Measurements from ENCODE around the gene BMAL1.

BMAL1 gene

GRCh38 chr11:13277768-13278608 is at the start of gene BMAL1:
Gene BMAL1 (plus strand): TSS chr11:13277790. CDS start chr11:13354309, 76,519 bp downstream.
- DNase-seq = peak; percentile 76
- peaks cover 9% of the 10 kb centered on the region for H3K36me3 Mint-ChIP-seq
- CTCF ChIA-PET = interaction anchor here (0.9 to 4.5 kb wide), 4 partner anchors 29 to 105 kb away, joined by 3 to 32 read pairs (median 3); no protein-coding TSS in a partner anchor

GRCh38 chr11:13228572-13228971 is 49.0 kb upstream of the BMAL1 start:
- no peak for DNase-seq
- Mint-ChIP-seq H3K36me3 (no peaks in the 10 kb centered on the region), H3K4me3 (no peak overlapping the region), H3K27ac (no peak overlapping the region), H3K4me1 (no peaks in the 10 kb centered on the region), H3K27me3 (peaks cover 8% of the 10 kb centered on the region), H3K9me3 (no peaks in the 10 kb centered on the region)
- CTCF ChIA-PET = interaction anchor here (0.6 to 1.0 kb wide), 2 partner anchors 10 to 116 kb away, joined by 3 to 5 read pairs; no protein-coding TSS in a partner anchor

More at GRCh38 chr11:13277768-13278608, at the start of gene BMAL1:
- peaks cover 45% of the 10 kb centered on the region for H3K4me1 Mint-ChIP-seq
- peak within 1 kb of the TSS; percentile 94 for H3K4me3 Mint-ChIP-seq
- H3K27me3 Mint-ChIP-seq = peaks cover 40% of the 10 kb centered on the region
- peak within 1 kb of the TSS; percentile 78 for H3K27ac Mint-ChIP-seq
- no peaks in the 10 kb centered on the region for H3K9me3 Mint-ChIP-seq

- Mint-ChIP-seq H3K4me3 (no peak overlapping the region), H3K27ac (no peak overlapping the region), H3K36me3 (no peaks in the 10 kb centered on the region), H3K27me3 (peaks cover 10% of the 10 kb centered on the region), H3K4me1 (no peaks in the 10 kb centered on the region), H3K9me3 (no peaks in the 10 kb centered on the region)
- DNase-seq = no peak
- CTCF ChIA-PET = interaction anchor here (0.6 to 1.3 kb wide), 3 partner anchors 10 to 116 kb away, joined by 3 to 5 read pairs (median 4); no protein-coding TSS in a partner anchor
These were observed 48.5 kb upstream of the BMAL1 start for GRCh38 chr11:13229136-13229535.

DNA sequence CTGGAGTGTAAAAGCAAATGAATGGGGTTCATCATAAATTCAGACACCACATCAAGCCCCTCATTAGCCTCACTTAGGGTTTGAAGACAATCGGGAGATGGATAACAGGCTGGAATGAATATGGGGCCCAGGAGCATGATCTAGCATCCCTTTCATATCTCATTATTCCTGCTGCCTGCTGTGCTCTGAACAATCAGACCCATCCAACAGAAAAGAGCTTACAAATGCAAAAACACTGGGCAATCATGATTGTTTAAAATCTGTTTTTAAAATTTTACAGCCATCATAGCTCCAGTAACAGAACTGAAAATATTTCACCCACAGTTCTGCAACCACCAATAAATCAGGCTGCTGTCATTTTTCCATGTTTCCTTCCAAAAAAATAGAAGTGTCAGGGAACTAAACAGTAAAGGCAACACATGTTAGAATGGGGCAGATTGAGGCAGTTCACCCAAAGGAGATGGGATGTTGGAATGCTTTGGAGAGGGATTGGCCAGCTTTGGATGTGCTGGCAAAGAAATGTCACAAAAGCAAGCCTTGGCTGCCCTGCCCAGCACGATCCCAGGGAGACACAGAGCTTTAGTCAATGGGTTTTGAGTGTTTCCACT is 47.8 kb upstream of the BMAL1 start:
- Mint-ChIP-seq H3K4me3 (no peak overlapping the region), H3K9me3 (no peaks in the 10 kb centered on the region), H3K36me3 (no peaks in the 10 kb centered on the region), H3K4me1 (no peaks in the 10 kb centered on the region), H3K27me3 (peaks cover 16% of the 10 kb centered on the region), H3K27ac (no peak overlapping the region)
- no peak for DNase-seq
- CTCF ChIA-PET = interaction anchor here (1.0 to 1.3 kb wide), 2 partner anchors 9 to 20 kb away, joined by 4 to 5 read pairs; no protein-coding TSS in a partner anchor

- Mint-ChIP-seq H3K27ac (no peak overlapping the region), H3K4me1 (no peaks in the 10 kb centered on the region), H3K27me3 (peaks cover 23% of the 10 kb centered on the region), H3K9me3 (no peaks in the 10 kb centered on the region), H3K4me3 (no peak overlapping the region), H3K36me3 (no peaks in the 10 kb centered on the region)
- CTCF ChIA-PET = no interaction called here
- no peak for DNase-seq
These were observed 44.3 kb upstream of the BMAL1 start for GRCh38 chr11:13233173-13233745.

DNA sequence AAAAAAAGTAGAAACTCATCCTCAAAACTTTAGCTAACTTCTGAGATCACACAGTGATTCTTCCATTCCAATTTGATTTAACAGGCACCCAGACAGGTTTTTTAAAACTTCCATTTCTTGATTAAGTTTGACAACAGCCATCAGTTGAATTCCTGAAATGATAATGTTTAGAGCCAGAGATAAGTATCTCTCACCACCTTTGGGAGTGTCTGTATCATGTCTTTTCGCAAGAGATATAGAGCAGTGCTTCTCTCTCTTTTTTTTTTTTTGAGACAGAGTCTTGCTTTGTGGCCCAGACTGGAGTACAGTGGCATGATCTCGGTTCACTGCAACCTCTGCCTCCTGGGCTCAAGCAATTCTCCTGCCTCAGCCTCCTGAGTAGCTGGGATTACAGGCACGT is 41.7 kb upstream of the BMAL1 start:
- H3K36me3 Mint-ChIP-seq = no peaks in the 10 kb centered on the region
- no peak overlapping the region for H3K27ac Mint-ChIP-seq
- H3K4me1 Mint-ChIP-seq = no peaks in the 10 kb centered on the region
- DNase-seq = no peak
- peaks cover 22% of the 10 kb centered on the region for H3K27me3 Mint-ChIP-seq
- no peaks in the 10 kb centered on the region for H3K9me3 Mint-ChIP-seq
- H3K4me3 Mint-ChIP-seq = no peak overlapping the region
- CTCF ChIA-PET = no interaction called here

DNA sequence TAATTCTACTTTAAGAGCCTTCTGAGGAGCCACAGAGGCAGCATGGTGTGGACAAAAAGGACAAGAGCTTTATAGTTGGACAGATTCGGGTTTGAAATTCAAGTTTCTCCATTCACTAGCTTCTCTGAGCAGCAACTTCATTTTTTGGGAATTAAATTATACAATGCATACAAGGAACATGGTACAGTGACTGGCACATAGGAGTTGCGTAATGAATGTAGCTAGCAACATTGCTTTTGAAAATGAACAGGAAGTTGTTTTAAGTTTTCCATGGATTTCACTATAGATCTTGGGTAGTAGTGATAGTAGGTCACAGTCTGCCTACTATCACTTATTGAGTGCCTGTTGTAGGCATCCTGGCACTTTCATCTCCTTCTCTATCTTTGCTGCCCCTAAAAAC is 41.0 kb upstream of the BMAL1 start:
- Mint-ChIP-seq H3K4me1 (no peaks in the 10 kb centered on the region), H3K4me3 (no peak overlapping the region), H3K27ac (no peak overlapping the region), H3K36me3 (no peaks in the 10 kb centered on the region), H3K27me3 (peaks cover 19% of the 10 kb centered on the region), H3K9me3 (no peaks in the 10 kb centered on the region)
- no peak for DNase-seq
- CTCF ChIA-PET = interaction anchor here (0.7 to 4.0 kb wide), 2 partner anchors 27 to 28 kb away, joined by 3 to 16 read pairs; no protein-coding TSS in a partner anchor

DNA sequence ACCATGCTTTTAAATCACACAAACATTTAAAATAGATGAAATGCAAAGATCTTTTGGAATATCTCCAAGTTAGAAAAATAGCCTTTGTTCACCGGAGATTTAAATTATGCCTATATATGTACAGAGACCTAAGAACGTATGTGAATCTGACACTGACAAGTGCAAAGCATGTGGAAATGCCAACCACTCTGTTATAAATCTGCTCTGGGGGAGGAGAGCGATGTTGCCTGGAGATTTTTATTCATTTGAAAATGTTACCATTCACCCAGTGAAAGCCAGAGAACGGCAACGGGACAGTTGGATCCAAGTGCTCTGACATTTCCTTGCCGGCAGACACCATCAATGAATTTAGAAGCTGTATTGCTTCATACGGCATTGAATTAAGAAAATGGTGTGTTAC is 39.8 kb upstream of the BMAL1 start:
- Mint-ChIP-seq H3K27me3 (peaks cover 19% of the 10 kb centered on the region), H3K9me3 (no peaks in the 10 kb centered on the region), H3K4me3 (no peak overlapping the region), H3K4me1 (no peaks in the 10 kb centered on the region), H3K27ac (no peak overlapping the region), H3K36me3 (no peaks in the 10 kb centered on the region)
- DNase-seq = no peak
- CTCF ChIA-PET = interaction anchor here (1.0 to 4.0 kb wide), 8 partner anchors 17 to 147 kb away, joined by 3 to 16 read pairs (median 4); no protein-coding TSS in a partner anchor

DNA sequence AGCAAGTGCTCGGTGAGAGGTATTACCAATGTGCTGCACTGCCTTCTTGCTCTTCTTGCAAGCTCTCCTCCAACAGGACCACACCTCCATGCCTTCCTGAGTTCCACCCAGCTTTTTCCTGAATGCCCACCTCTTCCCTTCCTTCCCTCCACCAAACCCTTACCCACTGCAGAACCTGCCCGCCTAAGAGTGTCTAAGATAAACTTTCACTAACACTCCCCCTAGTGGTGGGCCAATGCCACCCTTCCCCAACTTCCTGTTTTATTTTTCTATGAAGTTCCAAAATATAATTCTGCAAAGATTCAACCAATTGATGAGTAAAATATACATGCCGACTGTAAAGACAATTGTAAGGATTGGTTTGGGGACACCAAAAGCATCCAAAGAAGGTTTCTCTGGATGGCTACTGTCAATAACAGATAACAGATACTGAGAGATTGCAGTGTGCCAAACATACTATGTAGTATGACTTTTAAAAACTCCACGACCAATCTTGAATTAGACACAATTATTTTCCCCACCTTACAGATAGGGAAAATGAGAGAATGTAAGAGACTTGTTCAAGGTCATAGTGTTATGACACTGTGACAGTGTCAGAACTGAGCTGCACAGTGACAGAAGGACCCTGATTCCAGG is 38.6 kb upstream of the BMAL1 start:
- Mint-ChIP-seq H3K4me3 (no peak overlapping the region), H3K36me3 (no peaks in the 10 kb centered on the region), H3K27ac (no peak overlapping the region), H3K4me1 (no peaks in the 10 kb centered on the region), H3K27me3 (peaks cover 23% of the 10 kb centered on the region), H3K9me3 (no peaks in the 10 kb centered on the region)
- CTCF ChIA-PET = interaction anchor here (0.6 to 4.0 kb wide), 20 partner anchors 10 to 525 kb away, joined by 3 to 16 read pairs (median 3); no protein-coding TSS in a partner anchor
- DNase-seq = peak; percentile 62

DNA sequence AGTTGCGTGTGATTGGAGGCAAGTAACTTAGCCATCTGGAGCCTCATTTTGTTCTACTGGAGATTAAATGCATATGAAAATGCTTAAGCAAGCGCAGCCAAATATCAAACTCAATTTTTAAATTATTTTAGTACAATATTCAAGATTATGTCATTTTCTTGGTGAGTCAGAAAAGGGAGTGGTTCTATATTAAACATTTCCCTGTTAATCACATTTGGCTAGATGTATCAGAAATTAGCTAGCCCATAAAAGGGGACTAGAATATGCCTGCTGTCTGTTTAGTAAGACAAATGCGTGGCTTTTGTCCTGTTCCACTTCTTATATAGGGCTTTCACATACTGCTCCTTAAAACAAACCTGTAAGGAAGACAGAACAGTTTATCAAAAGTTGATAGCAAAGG is 35.0 kb upstream of the BMAL1 start:
- CTCF ChIA-PET = no interaction called here
- Mint-ChIP-seq H3K36me3 (no peaks in the 10 kb centered on the region), H3K9me3 (no peaks in the 10 kb centered on the region), H3K4me3 (no peak overlapping the region), H3K27ac (no peak overlapping the region), H3K4me1 (no peaks in the 10 kb centered on the region), H3K27me3 (peaks cover 35% of the 10 kb centered on the region)
- no peak for DNase-seq

- H3K4me3 Mint-ChIP-seq = no peak overlapping the region
- H3K27ac Mint-ChIP-seq = no peak overlapping the region
- CTCF ChIA-PET = interaction anchor here (0.7 to 1.5 kb wide), 3 partner anchors 15 to 97 kb away, joined by 4 to 11 read pairs (median 8); no protein-coding TSS in a partner anchor
- no peaks in the 10 kb centered on the region for H3K9me3 Mint-ChIP-seq
- no peaks in the 10 kb centered on the region for H3K4me1 Mint-ChIP-seq
- H3K27me3 Mint-ChIP-seq = peaks cover 32% of the 10 kb centered on the region
- no peaks in the 10 kb centered on the region for H3K36me3 Mint-ChIP-seq
- DNase-seq = no peak
These were observed 29.8 kb upstream of the BMAL1 start for GRCh38 chr11:13247606-13248296.

DNA sequence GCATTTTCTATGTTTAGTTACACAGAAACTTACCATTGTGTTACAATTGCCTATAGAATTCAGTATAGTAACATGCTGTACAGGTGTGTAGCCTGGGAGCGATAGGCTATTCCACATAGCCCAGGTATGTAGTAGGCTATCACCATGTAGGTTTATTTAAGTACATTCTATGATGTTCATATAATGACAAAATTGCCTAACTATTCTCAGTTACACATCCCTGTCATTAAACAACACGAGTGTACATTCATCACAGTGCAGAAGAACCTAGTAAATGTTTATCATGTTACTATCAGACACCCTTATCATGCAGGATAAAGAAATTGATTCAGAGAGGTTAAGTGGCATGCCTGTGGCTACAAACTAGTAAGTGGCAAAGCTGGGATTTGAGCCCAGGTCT is 28.4 kb upstream of the BMAL1 start:
- DNase-seq = no peak
- Mint-ChIP-seq H3K27ac (no peak overlapping the region), H3K4me1 (no peaks in the 10 kb centered on the region), H3K36me3 (no peaks in the 10 kb centered on the region), H3K9me3 (no peaks in the 10 kb centered on the region), H3K4me3 (no peak overlapping the region), H3K27me3 (peaks cover 26% of the 10 kb centered on the region)
- CTCF ChIA-PET = interaction anchor here (0.8 to 2.2 kb wide), 3 partner anchors 29 to 95 kb away, joined by 3 to 11 read pairs (median 7); no protein-coding TSS in a partner anchor

DNA sequence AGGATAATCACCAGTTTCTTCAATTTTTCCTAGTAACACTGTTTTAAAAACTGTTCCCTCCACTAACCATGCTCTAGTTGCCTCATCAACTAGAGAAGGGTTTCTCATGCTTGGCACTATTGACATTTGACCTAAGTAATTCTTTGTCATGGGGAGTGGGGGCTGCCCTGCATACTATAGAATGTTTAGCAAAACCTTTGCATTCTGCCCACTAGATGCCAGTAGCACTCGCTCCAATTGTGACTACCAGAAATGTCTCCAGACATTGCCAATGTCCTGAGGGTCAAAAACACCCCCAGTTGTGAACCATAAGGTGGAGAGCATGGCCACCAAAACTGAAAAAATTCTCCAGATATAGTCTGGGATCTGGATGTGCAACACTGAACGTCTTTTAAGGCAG is 27.6 kb upstream of the BMAL1 start:
- Mint-ChIP-seq H3K27me3 (peaks cover 21% of the 10 kb centered on the region), H3K36me3 (no peaks in the 10 kb centered on the region), H3K27ac (no peak overlapping the region), H3K4me1 (no peaks in the 10 kb centered on the region), H3K4me3 (no peak overlapping the region), H3K9me3 (no peaks in the 10 kb centered on the region)
- CTCF ChIA-PET = interaction anchor here (0.8 to 3.6 kb wide), 12 partner anchors 12 to 135 kb away, joined by 3 to 26 read pairs (median 3); no protein-coding TSS in a partner anchor
- DNase-seq = no peak

All from activated naive CD4-positive, alpha-beta T cell treated with anti-CD3 and anti-CD28 coated beads, Interleukin-2, amount 10 ng/mL, durations not matched to agents 7 days and 5 days (primary cell).